H9 (cell line): ENCODE measurements around the gene ATXN7. TPM values are rescaled to one million over a fixed set of nuclear protein-coding genes. Genes with fewer than 3 reads are reported as not detected.

Experiments
- DNase-seq: peaks from one replicate; pipeline ENCODE4 v3.0.0-alpha.2; 2017
- H2AFZ ChIP-seq: one replicate; pipeline ENCODE4 v1.6.1; 2013; ENCODE audit warnings: mild to moderate bottlenecking, low read length, control low read depth, moderate library complexity
- H2AK5ac ChIP-seq: 2 replicates; pipeline ENCODE4 v1.6.1; 2013; ENCODE audit warnings: low read length, control low read depth, mixed read lengths; ENCODE audit not compliant: insufficient read length
- H2BK120ac ChIP-seq: one replicate; pipeline ENCODE4 v1.6.1; 2013; ENCODE audit warnings: low read depth, mild to moderate bottlenecking, low read length, control low read depth, inconsistent platforms; ENCODE audit not compliant: poor library complexity, severe bottlenecking
- H2BK12ac ChIP-seq: 2 replicates; pipeline ENCODE4 v1.6.1; 2013; ENCODE audit warnings: low read length, control low read depth, mixed read lengths, low read depth; ENCODE audit not compliant: insufficient read length
- H2BK15ac ChIP-seq: 2 replicates; pipeline ENCODE4 v1.6.1; 2013; ENCODE audit warnings: low read depth, low read length, control low read depth
- H2BK20ac ChIP-seq: one replicate; pipeline ENCODE4 v1.6.1; 2013; ENCODE audit warnings: low read depth, mild to moderate bottlenecking, low read length, control low read depth, inconsistent platforms; ENCODE audit not compliant: poor library complexity, severe bottlenecking
- H2BK5ac ChIP-seq: 2 replicates; pipeline ENCODE4 v1.6.1; 2013; ENCODE audit warnings: low read length, control low read depth, mixed read lengths; ENCODE audit not compliant: insufficient read length
- H3K14ac ChIP-seq: 2 replicates; pipeline ENCODE4 v1.6.1; 2013; ENCODE audit warnings: low read length, control low read depth; ENCODE audit not compliant: insufficient read depth
- H3K18ac ChIP-seq: 2 replicates; pipeline ENCODE4 v1.6.1; 2013; ENCODE audit warnings: low read depth, mild to moderate bottlenecking, mixed read lengths, low read length, control low read depth; ENCODE audit not compliant: insufficient read length
- H3K23ac ChIP-seq: 2 replicates; pipeline ENCODE4 v1.6.1; 2013; ENCODE audit warnings: low read length, control low read depth, mixed read lengths, low read depth; ENCODE audit not compliant: insufficient read length
- H3K23me2 ChIP-seq: 2 replicates; pipeline ENCODE4 v1.6.1; 2013; ENCODE audit warnings: low read depth, mild to moderate bottlenecking, mixed read lengths, low read length, control low read depth; ENCODE audit not compliant: insufficient read length, poor library complexity, severe bottlenecking
- H3K27ac ChIP-seq: 2 replicates; pipeline ENCODE4 v1.5.1; 2013; ENCODE audit warnings: low read length, control low read depth, mixed read lengths, low read depth; ENCODE audit not compliant: insufficient read length
- H3K27me3 ChIP-seq: 2 replicates; pipeline ENCODE4 v1.6.1; 2013; ENCODE audit warnings: low read length, control low read depth, inconsistent platforms; ENCODE audit not compliant: insufficient read depth
- H3K4ac ChIP-seq: 2 replicates; pipeline ENCODE4 v1.6.1; 2013; ENCODE audit warnings: low read depth, mild to moderate bottlenecking, control low read depth, inconsistent platforms, low read length, moderate library complexity
- H3K4me1 ChIP-seq: 2 replicates; pipeline ENCODE4 v1.6.1; 2013; ENCODE audit warnings: low read length, control low read depth, inconsistent platforms; ENCODE audit not compliant: insufficient read depth
- H3K4me2 ChIP-seq: 2 replicates; pipeline ENCODE4 v1.6.1; 2013; ENCODE audit warnings: low read length, control low read depth, mixed read lengths; ENCODE audit not compliant: insufficient read length, insufficient read depth
- H3K56ac ChIP-seq: 2 replicates; pipeline ENCODE4 v1.6.1; 2013; ENCODE audit warnings: low read depth, mild to moderate bottlenecking, mixed read lengths, low read length, control low read depth; ENCODE audit not compliant: insufficient read length
- H3K79me1 ChIP-seq: 2 replicates; pipeline ENCODE4 v1.6.1; 2013; ENCODE audit warnings: low read depth, mild to moderate bottlenecking, moderate library complexity, low read length, control low read depth, inconsistent platforms; ENCODE audit not compliant: insufficient read depth, poor library complexity, severe bottlenecking
- H3K79me2 ChIP-seq: 2 replicates; pipeline ENCODE4 v1.6.1; 2013; ENCODE audit warnings: low read length, control low read depth, inconsistent platforms; ENCODE audit not compliant: insufficient read depth
- H3K9ac ChIP-seq: 2 replicates; pipeline ENCODE4 v1.6.1; 2013; ENCODE audit warnings: low read length, control low read depth, mixed read lengths; ENCODE audit not compliant: insufficient read length; ENCODE audit errors: extremely low read depth
- H3K9me3 ChIP-seq: one replicate; pipeline ENCODE4 v1.6.1; 2013; ENCODE audit warnings: low read depth, low read length, inconsistent platforms; ENCODE audit not compliant: control insufficient read depth
- H3T11ph ChIP-seq: one replicate; pipeline ENCODE4 v1.6.1; 2013; ENCODE audit warnings: mild to moderate bottlenecking, low read length, control low read depth, inconsistent platforms
- H4K20me1 ChIP-seq: one replicate; pipeline ENCODE4 v1.6.1; 2013; ENCODE audit not compliant: control insufficient read depth, insufficient read length, insufficient read depth
- H4K5ac ChIP-seq: 2 replicates; pipeline ENCODE4 v1.6.1; 2013; ENCODE audit warnings: low read depth, mild to moderate bottlenecking, mixed read lengths, low read length, control low read depth; ENCODE audit not compliant: insufficient read length
- H4K8ac ChIP-seq: replicated peaks from 2 replicates; pipeline ENCODE4 v1.6.1; 2013; ENCODE audit warnings: low read length, control low read depth, mixed read lengths, low read depth; ENCODE audit not compliant: insufficient read length
- H4K91ac ChIP-seq: 2 replicates; pipeline ENCODE4 v1.6.1; 2013; ENCODE audit warnings: low read depth, mild to moderate bottlenecking, moderate library complexity, mixed read lengths, low read length, control low read depth; ENCODE audit not compliant: insufficient read length
- H3K27ac Mint-ChIP-seq, 3 experiments: 2 replicates in 2 of 3; 3 replicates in 1 of 3; pipeline ENCODE4 v1.8.0; 2020 to 2021; ENCODE audit warnings: mixed read lengths in 3 of 3, mild to moderate bottlenecking in 1 of 3, moderate library complexity in 1 of 3
- H3K27me3 Mint-ChIP-seq: 2 replicates; pipeline ENCODE4 v1.8.0; 2021; ENCODE audit warnings: low read depth, mild to moderate bottlenecking, moderate library complexity, mixed read lengths
- H3K36me3 Mint-ChIP-seq, 3 experiments: 2 replicates in 2 of 3; 3 replicates in 1 of 3; pipeline ENCODE4 v1.8.0; 2020 to 2021; ENCODE audit warnings: low read depth in 3 of 3, mixed read lengths in 3 of 3; ENCODE audit not compliant: insufficient read depth in 1 of 3
- H3K4me1 Mint-ChIP-seq, 2 experiments: 2 replicates each; pipeline ENCODE4 v1.8.0; 2020; ENCODE audit warnings: mixed read lengths in 2 of 2
- H3K4me3 Mint-ChIP-seq, 2 experiments: 2 replicates in 1 of 2; 3 replicates in 1 of 2; pipeline ENCODE4 v1.8.0; 2020 to 2021; ENCODE audit warnings: mild to moderate bottlenecking in 2 of 2, mixed read lengths in 2 of 2, moderate library complexity in 1 of 2
- H3K9me3 Mint-ChIP-seq, 2 experiments: 2 replicates in 1 of 2; 3 replicates in 1 of 2; pipeline ENCODE4 v1.8.0; 2020; ENCODE audit warnings: mild to moderate bottlenecking in 2 of 2, mixed read lengths in 2 of 2, moderate library complexity in 1 of 2
- WGBS: extraction: QIAGEN DNeasy Blood & Tissue Kit; methylation state at CpG from one replicate; pipeline ENCODE4 v1.1.7; 2013; ENCODE audit warnings: missing lambda C conversion rate, low lambda C conversion rate, mixed read lengths; ENCODE audit not compliant: insufficient read length; ENCODE audit errors: extremely low coverage; 5-methylcytosine and 5-hydroxymethylcytosine counted together
- total RNA-seq: library from RNA; stranded (reverse); gene quantifications from 2 replicates; pipeline ENCODE4 v1.2.1, GENCODE V29; 2021
- TF ChIP-seq, protein P1 (sequence below): fragments of 200-600 bp; sonication (generic); conservative IDR thresholded peaks from 3 replicates; pipeline ENCODE4 v1.8.0; 2021; ENCODE audit warnings: antibody characterized with exemption, mild to moderate bottlenecking

Gene ATXN7
- total RNA-seq, 1 experiment from 2014 or later, result 21.5 TPM

DNA sequence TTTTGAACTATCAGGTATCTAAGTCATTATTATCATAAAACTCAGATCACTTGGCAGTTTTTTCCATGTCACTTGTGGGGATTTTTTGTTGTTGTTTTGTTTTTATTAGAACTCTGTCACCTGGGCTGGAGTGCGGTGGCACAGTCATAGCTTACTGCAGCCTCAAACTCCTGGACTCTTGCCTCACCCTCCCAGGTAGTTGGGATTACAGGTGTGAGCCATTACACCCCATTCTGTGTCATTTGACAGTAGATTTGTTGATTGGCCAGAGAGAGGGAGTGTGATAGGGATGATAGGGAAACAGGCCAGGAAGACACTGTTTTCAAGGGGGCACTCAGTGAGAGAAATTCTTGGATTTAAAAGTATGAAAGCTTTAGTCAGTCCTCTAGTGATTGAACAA lies 103.2 kb downstream of the ATXN7 start:
- Histone ChIP-seq H3K18ac (no peak overlapping the region), H3K4me2 (no peak overlapping the region), H3K79me1 (no peaks in the 10 kb centered on the region), H4K20me1 (no peaks in the 10 kb centered on the region), H3K14ac (no peak overlapping the region), H3K56ac (no peak overlapping the region), H4K5ac (no peak overlapping the region), H3K4me1 (peaks cover 15% of the 10 kb centered on the region), H2AK5ac (no peak overlapping the region), H2BK120ac (no peak overlapping the region), H2BK20ac (no peak overlapping the region), H2BK15ac (no peak overlapping the region), H2AFZ (no peak overlapping the region), H3K79me2 (no peaks in the 10 kb centered on the region), H3K23ac (no peak overlapping the region), H3K9ac (no peak overlapping the region), H3K27me3 (no peaks in the 10 kb centered on the region), H3T11ph (no peak overlapping the region), H2BK12ac (no peak overlapping the region), H4K91ac (no peak overlapping the region), H3K23me2 (no peaks in the 10 kb centered on the region), H2BK5ac (no peak overlapping the region), H3K9me3 (no peaks in the 10 kb centered on the region), H3K4ac (no peak overlapping the region), H3K27ac (no peak overlapping the region), H4K8ac (no peak overlapping the region)
- no CpG with 5 or more reads among the region's 1 CpG for WGBS
- DNase-seq, result no peak
- Mint-ChIP-seq H3K4me1 (peaks cover 72 to 78% of the 10 kb centered on the region in 2 experiments), H3K4me3 (no peak overlapping the region; a peak in 1 of 5 replicates), H3K27me3 (no peaks in the 10 kb centered on the region), H3K9me3 (no peaks in the 10 kb centered on the region), H3K27ac (peak overlapping the region in 2 of 3 experiments; percentile 16 to 77; a peak in 2 of 7 replicates), H3K36me3 (no peaks in the 10 kb centered on the region)
- TF ChIP-seq, protein P1, sequence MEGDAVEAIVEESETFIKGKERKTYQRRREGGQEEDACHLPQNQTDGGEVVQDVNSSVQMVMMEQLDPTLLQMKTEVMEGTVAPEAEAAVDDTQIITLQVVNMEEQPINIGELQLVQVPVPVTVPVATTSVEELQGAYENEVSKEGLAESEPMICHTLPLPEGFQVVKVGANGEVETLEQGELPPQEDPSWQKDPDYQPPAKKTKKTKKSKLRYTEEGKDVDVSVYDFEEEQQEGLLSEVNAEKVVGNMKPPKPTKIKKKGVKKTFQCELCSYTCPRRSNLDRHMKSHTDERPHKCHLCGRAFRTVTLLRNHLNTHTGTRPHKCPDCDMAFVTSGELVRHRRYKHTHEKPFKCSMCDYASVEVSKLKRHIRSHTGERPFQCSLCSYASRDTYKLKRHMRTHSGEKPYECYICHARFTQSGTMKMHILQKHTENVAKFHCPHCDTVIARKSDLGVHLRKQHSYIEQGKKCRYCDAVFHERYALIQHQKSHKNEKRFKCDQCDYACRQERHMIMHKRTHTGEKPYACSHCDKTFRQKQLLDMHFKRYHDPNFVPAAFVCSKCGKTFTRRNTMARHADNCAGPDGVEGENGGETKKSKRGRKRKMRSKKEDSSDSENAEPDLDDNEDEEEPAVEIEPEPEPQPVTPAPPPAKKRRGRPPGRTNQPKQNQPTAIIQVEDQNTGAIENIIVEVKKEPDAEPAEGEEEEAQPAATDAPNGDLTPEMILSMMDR, result no peak
